ENCODE results near the gene GNAQ. TPM values are rescaled to one million over a fixed set of nuclear protein-coding genes. Genes with fewer than 3 reads are reported as not detected.
"Not testable (repeated sequence)": the region's sequence is repeated elsewhere in the genome, so short reads cannot be mapped to it uniquely, and the experiment has no call there.

Gene GNAQ
- total RNA-seq, 1 donor from 2014 or later = 21.3 TPM

- Histone ChIP-seq H3K4me3 (ENCODE audit: low read depth, low read length) (no peak overlapping the region), H3K36me3 (ENCODE audit: control insufficient read depth, insufficient read depth, low read length) (no peaks in the 10 kb centered on the region), H3K27me3 (ENCODE audit: control insufficient read depth, insufficient read depth, low read length) (no peaks in the 10 kb centered on the region)
- no peak for TF ChIP-seq CTCF (IDR thresholded peaks at IDR 0.05; ENCODE audit: insufficient read depth, low read length, severe bottlenecking)
- DNase-seq (ENCODE audit: low read depth) = no peak
- FAIRE-seq = no peak
Measured at GRCh38 chr9:78064075-78064474, 32.5 kb upstream of the GNAQ start.

- FAIRE-seq = no peak
- DNase-seq (ENCODE audit: low read depth) = no peak
- H3K4me3 ChIP-seq (ENCODE audit: low read depth, low read length) = no peak overlapping the region
- H3K36me3 ChIP-seq (ENCODE audit: control insufficient read depth, insufficient read depth, low read length) = no peaks in the 10 kb centered on the region
- TF ChIP-seq CTCF (IDR thresholded peaks at IDR 0.05; ENCODE audit: insufficient read depth, low read length, severe bottlenecking) = no peak
- no peaks in the 10 kb centered on the region for H3K27me3 ChIP-seq (ENCODE audit: control insufficient read depth, insufficient read depth, low read length)
Measured at GRCh38 chr9:78062710-78063109, 31.1 kb upstream of the GNAQ start.

GRCh38 chr9:78054218-78054617 lies 22.6 kb upstream of the GNAQ start:
- not testable (repeated sequence) for H3K36me3 ChIP-seq (ENCODE audit: control insufficient read depth, insufficient read depth, low read length); H3K27me3 ChIP-seq (ENCODE audit: control insufficient read depth, insufficient read depth, low read length); FAIRE-seq; H3K4me3 ChIP-seq (ENCODE audit: low read depth, low read length)
- DNase-seq (ENCODE audit: low read depth) = peak; percentile 49

GRCh38 chr9:78053627-78054026 lies 22.0 kb upstream of the GNAQ start:
- no peak for DNase-seq (ENCODE audit: low read depth)
- H3K27me3 ChIP-seq (ENCODE audit: control insufficient read depth, insufficient read depth, low read length) = no peaks in the 10 kb centered on the region
- H3K4me3 ChIP-seq (ENCODE audit: low read depth, low read length) = no peak overlapping the region
- no peak for FAIRE-seq
- no peaks in the 10 kb centered on the region for H3K36me3 ChIP-seq (ENCODE audit: control insufficient read depth, insufficient read depth, low read length)
- no peak for TF ChIP-seq CTCF (IDR thresholded peaks at IDR 0.05; ENCODE audit: insufficient read depth, low read length, severe bottlenecking)

- Histone ChIP-seq H3K4me3 (ENCODE audit: low read depth, low read length) (no peak overlapping the region), H3K36me3 (ENCODE audit: control insufficient read depth, insufficient read depth, low read length) (no peaks in the 10 kb centered on the region), H3K27me3 (ENCODE audit: control insufficient read depth, insufficient read depth, low read length) (no peaks in the 10 kb centered on the region)
- no peak for FAIRE-seq
- no peak for TF ChIP-seq CTCF (IDR thresholded peaks at IDR 0.05; ENCODE audit: insufficient read depth, low read length, severe bottlenecking)
- no peak for DNase-seq (ENCODE audit: low read depth)
Measured at GRCh38 chr9:78050421-78050820, 18.8 kb upstream of the GNAQ start.

GRCh38 chr9:78049484-78049883 lies 17.9 kb upstream of the GNAQ start:
- TF ChIP-seq CTCF (IDR thresholded peaks at IDR 0.05; ENCODE audit: insufficient read depth, low read length, severe bottlenecking) = no peak
- FAIRE-seq (no peak), DNase-seq (ENCODE audit: low read depth) (no peak)
- Histone ChIP-seq H3K27me3 (ENCODE audit: control insufficient read depth, insufficient read depth, low read length) (no peaks in the 10 kb centered on the region), H3K36me3 (ENCODE audit: control insufficient read depth, insufficient read depth, low read length) (no peaks in the 10 kb centered on the region), H3K4me3 (ENCODE audit: low read depth, low read length) (no peak overlapping the region)

Data from bronchial epithelial cell (primary cell).